Spleen (tissue), 11 donors: ENCODE measurements around the gene ZNF3. TPM values are rescaled to one million over a fixed set of nuclear protein-coding genes. Genes with fewer than 3 reads are reported as not detected.

Experiments used
- DNase-seq: peaks from one replicate; pipeline ENCODE4 v3.0.0-alpha.2; 2020
- H3K27ac ChIP-seq, 8 donors: fragments of 200-600 bp; sonication (generic) in 7 of 8; 1 replicate in 4 of 8; 2 replicates in 4 of 8; pipeline versions ENCODE4 v1.5.0 to v1.8.0; 2016 to 2021; ENCODE audit warnings: inconsistent platforms in 4 of 8, mild to moderate bottlenecking in 4 of 8, moderate library complexity in 1 of 8
- H3K27me3 ChIP-seq, 7 donors: fragments of 200-600 bp; sonication (generic) in 6 of 7; replicated peaks in 1 of 7; 1 replicate in 4 of 7; 2 replicates in 3 of 7; pipeline versions ENCODE4 v1.5.0 to v1.8.0; 2016 to 2021; ENCODE audit warnings: inconsistent platforms in 3 of 7, mild to moderate bottlenecking in 1 of 7
- H3K36me3 ChIP-seq, 6 donors: fragments of 200-600 bp; sonication (generic) in 5 of 6; 1 replicate in 4 of 6; 2 replicates in 2 of 6; pipeline versions ENCODE4 v1.5.0 to v1.8.0; 2016 to 2021; ENCODE audit warnings: inconsistent platforms in 2 of 6
- H3K4me1 ChIP-seq, 6 donors: fragments of 200-600 bp; sonication (generic) in 5 of 6; 1 replicate in 3 of 6; 2 replicates in 3 of 6; pipeline versions ENCODE4 v1.5.0 to v1.8.0; 2016 to 2021; ENCODE audit warnings: inconsistent platforms in 3 of 6
- H3K4me3 ChIP-seq, 8 donors: fragments of 200-600 bp; sonication (generic) in 7 of 8; 1 replicate in 4 of 8; 2 replicates in 4 of 8; pipeline versions ENCODE4 v1.5.0 to v1.8.0; 2016 to 2021; ENCODE audit warnings: inconsistent platforms in 4 of 8, mild to moderate bottlenecking in 4 of 8, moderate library complexity in 2 of 8
- H3K9me3 ChIP-seq, 8 donors: fragments of 200-600 bp; sonication (generic) in 7 of 8; 1 replicate in 4 of 8; 2 replicates in 4 of 8; pipeline versions ENCODE4 v1.5.0 to v1.8.0; 2016 to 2021; ENCODE audit warnings: inconsistent platforms in 4 of 8
- POLR2A ChIP-seq, 3 donors: fragments of 450-650 bp; IDR thresholded peaks; one replicate each; pipeline ENCODE4 v1.5.1; 2017; ENCODE audit warnings: antibody characterized with exemption in 3 of 3, mild to moderate bottlenecking in 1 of 3
- POLR2AphosphoS5 ChIP-seq, 3 donors: sonication (generic); formaldehyde crosslinking; IDR thresholded peaks; one replicate each; pipeline ENCODE4 v1.5.1; 2017; ENCODE audit warnings: antibody characterized with exemption in 3 of 3
- WGBS, 5 donors: extraction: QIAGEN DNeasy Blood & Tissue Kit in 3 of 5; methylation state at CpG; one replicate each; pipeline versions ENCODE4 v1.1.5 to v1.1.7; 2013 to 2018; 5-methylcytosine and 5-hydroxymethylcytosine counted together
- intact Hi-C: fragments of 100-400 bp; cut with DNase I; formaldehyde crosslinking; loops from one replicate; pipeline ENCODE4 v1.15.0; 2023; ENCODE audit warnings: low total_unique reads
- polyA plus RNA-seq, 3 donors: library from polyadenylated mRNA; stranded (reverse); fragments of 200-250 nt; gene quantifications; one replicate each; pipeline ENCODE4 v1.2.1, GENCODE V29; 2013
- total RNA-seq, 7 donors: library from RNA; depleted of rRNA in 3 of 7; stranded (reverse); fragments of >200 nt in 3 of 7; fragmentation: NEBNext Ultra II Directional in 4 of 7; extraction: Animal tissue kit (Norgen Biotek cat#: 25700) in 4 of 7; gene quantifications; one replicate each; pipeline versions ENCODE4 v1.1.0 to v1.2.1, GENCODE V29; 2016 to 2021
- TF ChIP-seq, protein P1 (sequence below), 11 experiments: fragments of 200-600 bp in 7 of 11; fragments of 450-650 bp in 4 of 11; sonication (generic) in 4 of 11; IDR thresholded peaks in 8 of 11; conservative IDR thresholded peaks in 3 of 11; 1 replicate in 7 of 11; 2 replicates in 4 of 11; pipeline versions ENCODE4 v1.4.0 to v1.8.0; 2016 to 2021; ENCODE audit warnings: antibody characterized with exemption in 11 of 11, inconsistent platforms in 4 of 11, mild to moderate bottlenecking in 1 of 11
- donor health status: healthy with polysubstance abuse.
- donor health status: DM: no; HTN: no; CAD: no; lungs with moderate emphysema.
- donor health status: DM: no; HTN: no; CAD: no.
- donor health status: Bipolar disorder and iron deficiency.
- donor health status: healthy.
- donor health status: DM: no; HTN: no; CAD: no.
- donor health status: DM: yes; HTN: yes; CAD: no.

Gene ZNF3
- total and polyA plus RNA-seq, 10 donors = 11.0 to 34.0 (median 27.9) TPM

DNA sequence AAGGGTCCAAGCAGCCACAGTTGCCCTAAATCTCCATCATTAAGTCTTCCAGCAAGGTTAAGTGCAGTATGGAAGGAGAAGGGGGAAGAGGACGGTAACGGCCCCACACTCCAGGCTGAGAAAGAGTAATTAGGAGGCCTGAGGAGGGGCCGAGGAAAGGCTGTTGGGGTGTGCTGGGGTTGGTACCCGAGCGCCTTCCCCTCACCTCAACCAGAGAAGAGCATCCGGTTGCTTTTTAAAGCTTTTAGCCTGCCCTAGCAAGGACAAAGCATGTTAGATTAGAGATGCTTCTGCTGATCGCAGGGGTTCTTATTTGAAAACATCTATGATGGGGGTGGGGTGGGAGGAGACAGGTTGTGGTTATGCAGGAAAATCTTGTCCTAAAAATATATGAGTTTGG lies 40.9 kb downstream of the ZNF3 start:
- no peaks in the 10 kb centered on the region for H3K27me3 ChIP-seq
- H3K9me3 ChIP-seq = no peaks in the 10 kb centered on the region
- peaks cover 0 to 31% (median 9%) of the 10 kb centered on the region in 6 donors for H3K36me3 ChIP-seq
- no peak for DNase-seq
- 30 to 39% (median 35%) methylated on average over 7 of the region's 7 CpGs for WGBS, 5 donors
- intact Hi-C loops = no loop called here
- peaks cover 0 to 41% (median 3%) of the 10 kb centered on the region in 6 donors for H3K4me1 ChIP-seq
- TF ChIP-seq, protein P1, sequence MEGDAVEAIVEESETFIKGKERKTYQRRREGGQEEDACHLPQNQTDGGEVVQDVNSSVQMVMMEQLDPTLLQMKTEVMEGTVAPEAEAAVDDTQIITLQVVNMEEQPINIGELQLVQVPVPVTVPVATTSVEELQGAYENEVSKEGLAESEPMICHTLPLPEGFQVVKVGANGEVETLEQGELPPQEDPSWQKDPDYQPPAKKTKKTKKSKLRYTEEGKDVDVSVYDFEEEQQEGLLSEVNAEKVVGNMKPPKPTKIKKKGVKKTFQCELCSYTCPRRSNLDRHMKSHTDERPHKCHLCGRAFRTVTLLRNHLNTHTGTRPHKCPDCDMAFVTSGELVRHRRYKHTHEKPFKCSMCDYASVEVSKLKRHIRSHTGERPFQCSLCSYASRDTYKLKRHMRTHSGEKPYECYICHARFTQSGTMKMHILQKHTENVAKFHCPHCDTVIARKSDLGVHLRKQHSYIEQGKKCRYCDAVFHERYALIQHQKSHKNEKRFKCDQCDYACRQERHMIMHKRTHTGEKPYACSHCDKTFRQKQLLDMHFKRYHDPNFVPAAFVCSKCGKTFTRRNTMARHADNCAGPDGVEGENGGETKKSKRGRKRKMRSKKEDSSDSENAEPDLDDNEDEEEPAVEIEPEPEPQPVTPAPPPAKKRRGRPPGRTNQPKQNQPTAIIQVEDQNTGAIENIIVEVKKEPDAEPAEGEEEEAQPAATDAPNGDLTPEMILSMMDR (IDR thresholded peaks at IDR 0.05 in 8 of 11, conservative IDR thresholded peaks at IDR 0.05 in 3 of 11) = no peak
- TF ChIP-seq POLR2A (IDR thresholded peaks at IDR 0.05) (no peak), POLR2AphosphoS5 (IDR thresholded peaks at IDR 0.05) (no peak)
- H3K27ac ChIP-seq = no peak overlapping the region
- no peak overlapping the region for H3K4me3 ChIP-seq

DNA sequence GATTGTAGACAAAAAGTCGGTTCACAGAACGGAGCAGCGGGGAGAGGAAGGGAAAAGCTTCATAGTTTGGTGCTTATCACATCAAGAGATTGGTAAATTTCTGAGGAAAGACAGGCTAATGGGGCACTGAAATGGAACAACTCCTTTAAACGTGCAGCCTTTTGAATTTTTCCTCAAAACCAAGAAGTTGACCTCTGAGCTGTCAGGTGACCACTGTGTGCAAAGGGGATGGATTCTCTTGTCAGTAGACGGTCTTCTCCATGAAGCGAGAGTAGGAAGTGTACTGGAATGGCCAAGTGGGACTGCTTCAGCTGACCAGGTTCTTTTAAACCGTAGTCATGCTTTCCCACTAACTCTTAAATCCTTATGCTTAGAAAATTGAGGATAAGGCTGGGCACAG lies 43.2 kb downstream of the ZNF3 start:
- H3K27me3 ChIP-seq = no peaks in the 10 kb centered on the region
- TF ChIP-seq POLR2AphosphoS5 (IDR thresholded peaks at IDR 0.05) (no peak), POLR2A (IDR thresholded peaks at IDR 0.05) (no peak)
- TF ChIP-seq, protein P1 (IDR thresholded peaks at IDR 0.05 in 8 of 11, conservative IDR thresholded peaks at IDR 0.05 in 3 of 11) = no peak
- peaks cover 0 to 53% (median 30%) of the 10 kb centered on the region in 6 donors for H3K36me3 ChIP-seq
- WGBS, 5 donors = 92 to 96% (median 94%) methylated on average over 7 of the region's 7 CpGs
- peaks cover 0 to 34% (median 0%) of the 10 kb centered on the region in 6 donors for H3K4me1 ChIP-seq
- no peaks in the 10 kb centered on the region for H3K9me3 ChIP-seq
- no peak overlapping the region for H3K27ac ChIP-seq
- intact Hi-C loops = no loop called here
- no peak overlapping the region for H3K4me3 ChIP-seq
- DNase-seq = no peak

DNA sequence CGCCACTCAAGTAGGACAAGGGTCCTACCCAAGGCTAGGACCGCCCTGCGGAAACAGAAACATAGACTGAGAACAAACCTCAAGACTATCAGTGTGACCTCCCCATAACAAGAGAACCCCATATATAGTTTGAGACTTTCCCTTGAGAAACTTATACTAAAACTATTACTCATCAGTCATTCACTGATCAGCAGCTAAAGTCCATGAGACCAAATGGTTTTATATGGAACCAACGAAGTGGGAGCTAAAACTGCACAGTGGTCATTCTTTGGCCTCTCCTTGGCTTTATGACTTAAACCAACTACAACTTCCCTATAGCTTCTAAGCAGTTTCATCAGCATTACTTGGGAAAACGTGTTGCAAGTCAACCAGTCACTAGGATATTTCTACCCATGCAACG lies 45.6 kb downstream of the ZNF3 start:
- Histone ChIP-seq H3K9me3 (no peaks in the 10 kb centered on the region), H3K4me3 (no peak overlapping the region), H3K27me3 (no peaks in the 10 kb centered on the region), H3K4me1 (peaks cover 0 to 23% (median 0%) of the 10 kb centered on the region in 6 donors), H3K36me3 (peaks cover 5 to 78% (median 53%) of the 10 kb centered on the region in 6 donors), H3K27ac (no peak overlapping the region)
- intact Hi-C loops = no loop called here
- DNase-seq = no peak
- WGBS, 5 donors = 76 to 92% (median 85%) methylated on average over 6 of the region's 6 CpGs
- TF ChIP-seq, protein P1 (IDR thresholded peaks at IDR 0.05 in 8 of 11, conservative IDR thresholded peaks at IDR 0.05 in 3 of 11) = no peak

DNA sequence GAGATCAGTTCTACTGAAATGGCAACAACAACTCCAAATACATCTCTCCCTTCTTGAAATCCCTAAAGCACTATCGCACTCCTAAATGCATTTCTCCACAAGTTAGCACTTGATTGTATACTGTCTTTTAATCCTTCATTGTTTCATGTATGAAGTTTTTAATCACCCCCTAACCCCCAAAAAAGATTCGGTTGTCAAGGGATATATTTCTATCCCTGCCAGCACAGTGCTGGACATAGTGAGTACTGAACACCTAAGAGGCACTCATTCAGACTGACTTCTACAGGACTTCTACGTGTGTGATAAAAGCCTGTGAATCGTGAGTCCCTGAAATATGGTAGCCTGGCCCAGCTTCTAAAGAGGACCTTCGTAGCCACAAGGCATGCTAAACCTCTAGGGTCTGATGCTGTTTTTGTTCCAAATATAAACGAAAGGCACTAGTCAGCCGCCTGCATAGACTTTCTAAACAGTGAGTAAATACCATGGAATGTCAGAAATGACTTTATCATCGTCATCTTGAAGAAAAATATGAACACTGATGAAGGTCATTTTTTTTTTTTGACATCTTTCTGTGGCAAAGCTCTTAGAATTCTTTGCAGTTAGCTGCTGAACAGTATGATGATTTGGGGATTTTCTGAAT lies 46.5 kb downstream of the ZNF3 start:
- H3K4me1 ChIP-seq = peaks cover 0 to 17% (median 0%) of the 10 kb centered on the region in 6 donors
- H3K4me3 ChIP-seq = no peak overlapping the region
- peaks cover 5 to 87% (median 61%) of the 10 kb centered on the region in 6 donors for H3K36me3 ChIP-seq
- intact Hi-C loops = no loop called here
- H3K9me3 ChIP-seq = no peaks in the 10 kb centered on the region
- 75 to 93% (median 88%) methylated on average over 8 of the region's 8 CpGs for WGBS, 5 donors
- no peak for DNase-seq
- H3K27ac ChIP-seq = no peak overlapping the region
- no peaks in the 10 kb centered on the region for H3K27me3 ChIP-seq
- TF ChIP-seq, protein P1 (IDR thresholded peaks at IDR 0.05 in 8 of 11, conservative IDR thresholded peaks at IDR 0.05 in 3 of 11) = no peak
- no peak for TF ChIP-seq POLR2A (IDR thresholded peaks at IDR 0.05)
